Heart left ventricle (tissue), 16 donors: Measurements from ENCODE around the gene NEIL1. TPM values are rescaled to one million over a fixed set of nuclear protein-coding genes. Genes with fewer than 3 reads are reported as not detected.

Experiments used
- ATAC-seq, 4 donors: fragments of 200-7000 bp; cut with Tn5 transposase; one replicate each; pipeline ENCODE4 v1.9.1; 2020 to 2022; ENCODE audit warnings: moderate library complexity in 4 of 4, mild to moderate bottlenecking in 3 of 4, moderate number of reproducible peaks in 1 of 4
- DNase-seq, 5 donors: peaks; one replicate each; pipeline ENCODE4 v3.0.0-alpha.2; 2020
- H3K27ac ChIP-seq, 12 donors: fragments of 200-600 bp; sonication (generic) in 4 of 12; one replicate each; pipeline versions ENCODE4 v1.5.0 to v1.8.0; 2016 to 2022; ENCODE audit warnings: mild to moderate bottlenecking in 2 of 12
- H3K27me3 ChIP-seq, 9 donors: fragments of 200-600 bp; sonication (generic) in 2 of 9; one replicate each; pipeline versions ENCODE4 v1.5.1 to v1.8.0; 2016 to 2022; ENCODE audit warnings: mild to moderate bottlenecking in 3 of 9
- H3K36me3 ChIP-seq, 9 donors: fragments of 200-600 bp; sonication (generic) in 2 of 9; one replicate each; pipeline versions ENCODE4 v1.5.0 to v1.8.0; 2018 to 2022; ENCODE audit warnings: mild to moderate bottlenecking in 2 of 9
- H3K4me1 ChIP-seq, 12 donors: fragments of 200-600 bp; sonication (generic) in 4 of 12; one replicate each; pipeline versions ENCODE4 v1.5.0 to v1.8.0; 2016 to 2022; ENCODE audit warnings: mild to moderate bottlenecking in 3 of 12
- H3K4me3 ChIP-seq, 12 donors: fragments of 200-600 bp; sonication (generic) in 4 of 12; one replicate each; pipeline versions ENCODE4 v1.5.0 to v1.8.0; 2017 to 2022; ENCODE audit warnings: mild to moderate bottlenecking in 9 of 12, moderate library complexity in 4 of 12
- H3K9me3 ChIP-seq, 12 donors: fragments of 200-600 bp; sonication (generic) in 4 of 12; one replicate each; pipeline versions ENCODE4 v1.5.0 to v1.8.0; 2016 to 2022; ENCODE audit warnings: mild to moderate bottlenecking in 1 of 12
- POLR2A ChIP-seq, 2 donors: fragments of 450-650 bp; IDR thresholded peaks; one replicate each; pipeline ENCODE4 v1.6.1; 2017; ENCODE audit warnings: antibody characterized with exemption in 2 of 2, mild to moderate bottlenecking in 2 of 2, moderate library complexity in 2 of 2
- WGBS, 4 donors: extraction: QIAGEN DNeasy Blood & Tissue Kit in 2 of 4; methylation state at CpG; one replicate each; pipeline versions ENCODE4 v1.1.5 to v1.1.7; 2013 to 2018; 5-methylcytosine and 5-hydroxymethylcytosine counted together
- intact Hi-C, 10 donors: fragments of 100-400 bp; cut with DNase I; formaldehyde crosslinking; loops; one replicate each; pipeline versions ENCODE4 v1.11.1 to v1.14.2; 2022
- polyA plus RNA-seq, 2 donors: library from polyadenylated mRNA; stranded (reverse); fragments of 200-250 nt; gene quantifications; one replicate each; pipeline ENCODE4 v1.2.3, GENCODE V29; 2013
- total RNA-seq, 9 donors: library from RNA; depleted of rRNA in 2 of 9; stranded (reverse); fragments of >200 nt in 2 of 9; fragmentation: NEBNext Ultra II Directional in 3 of 9; extraction: Animal tissue kit (Norgen Biotek cat#: 25700) in 3 of 9; gene quantifications; one replicate each; pipeline versions ENCODE4 v1.1.0 to v1.2.4, GENCODE V29; 2016 to 2023
- TF ChIP-seq, protein P1 (sequence below), 12 donors: fragments of 200-600 bp; sonication (generic) in 4 of 12; IDR thresholded peaks; one replicate each; pipeline versions ENCODE4 v1.5.0 to v1.8.0; 2018 to 2022; ENCODE audit warnings: antibody characterized with exemption in 12 of 12, mild to moderate bottlenecking in 5 of 12
- donor health status: ischemic (EF 13 %, LVEDD 7.1; RV severe dilation, severe dysfunction).
- donor health status: healthy with polysubstance abuse.
- donor health status: DM: no; HTN: yes; CAD: no.
- donor health status: DM: no; HTN: no; CAD: no.
- donor health status: ischemic (EF 25% LVEDD 6.9; RV normal size, moderate dysfunction).
- donor health status: ischemic (EF 25% LVEDD 5.7; RV mildly dilated, moderate dysfunction).
- donor health status: healthy.
- donor health status: DM: yes; HTN: yes; CAD: no.
- donor health status: ischemic (EF 35%, LVEDD 5.7; RV mildly dilated, moderate dysfunction).
- donor health status: nonischemic (EF 11% LVEDD 7.7; RV severe dilation, severe dysfunction).
- donor health status: DM: yes; HTN: yes; CAD: no.
- donor health status: PGD.
- donor health status: ischemic (EF 29% LVEDD 5.4; RV normal size, mild dysfunction).
- donor health status: nonischemic (EF 23%, LVEDD 6.1; RV moderate dilation, normal function).

Gene NEIL1
- total and polyA plus RNA-seq, 11 donors: 3.8 to 15.3 (median 8.1) TPM

DNA sequence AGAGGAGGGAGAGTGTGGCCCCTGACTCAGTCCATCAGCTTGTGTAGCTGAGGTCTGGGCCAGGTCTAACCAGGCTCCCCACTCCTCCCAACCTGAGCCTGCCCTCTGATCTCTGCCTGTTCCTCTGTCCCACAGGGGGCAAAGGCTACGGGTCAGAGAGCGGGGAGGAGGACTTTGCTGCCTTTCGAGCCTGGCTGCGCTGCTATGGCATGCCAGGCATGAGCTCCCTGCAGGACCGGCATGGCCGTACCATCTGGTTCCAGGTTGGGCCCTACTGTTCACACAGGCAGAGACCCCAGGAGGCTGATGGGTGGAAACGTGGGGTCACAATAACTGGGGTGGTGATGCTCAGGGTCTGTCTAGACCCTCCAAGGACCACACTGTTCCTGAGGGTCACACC is 6.8 kb downstream of the NEIL1 start:
- Histone ChIP-seq H3K27ac (no peak overlapping the region), H3K36me3 (peaks cover 0 to 42% (median 34%) of the 10 kb centered on the region in 9 donors), H3K9me3 (no peaks in the 10 kb centered on the region), H3K4me1 (peaks cover 0 to 20% (median 6%) of the 10 kb centered on the region in 12 donors), H3K27me3 (no peaks in the 10 kb centered on the region), H3K4me3 (no peak overlapping the region)
- intact Hi-C loops: no loop called here
- ATAC-seq: no peak
- WGBS, 4 donors: 77 to 90% (median 84%) methylated on average over 6 to 7 of the region's 7 CpGs
- TF ChIP-seq, protein P1, sequence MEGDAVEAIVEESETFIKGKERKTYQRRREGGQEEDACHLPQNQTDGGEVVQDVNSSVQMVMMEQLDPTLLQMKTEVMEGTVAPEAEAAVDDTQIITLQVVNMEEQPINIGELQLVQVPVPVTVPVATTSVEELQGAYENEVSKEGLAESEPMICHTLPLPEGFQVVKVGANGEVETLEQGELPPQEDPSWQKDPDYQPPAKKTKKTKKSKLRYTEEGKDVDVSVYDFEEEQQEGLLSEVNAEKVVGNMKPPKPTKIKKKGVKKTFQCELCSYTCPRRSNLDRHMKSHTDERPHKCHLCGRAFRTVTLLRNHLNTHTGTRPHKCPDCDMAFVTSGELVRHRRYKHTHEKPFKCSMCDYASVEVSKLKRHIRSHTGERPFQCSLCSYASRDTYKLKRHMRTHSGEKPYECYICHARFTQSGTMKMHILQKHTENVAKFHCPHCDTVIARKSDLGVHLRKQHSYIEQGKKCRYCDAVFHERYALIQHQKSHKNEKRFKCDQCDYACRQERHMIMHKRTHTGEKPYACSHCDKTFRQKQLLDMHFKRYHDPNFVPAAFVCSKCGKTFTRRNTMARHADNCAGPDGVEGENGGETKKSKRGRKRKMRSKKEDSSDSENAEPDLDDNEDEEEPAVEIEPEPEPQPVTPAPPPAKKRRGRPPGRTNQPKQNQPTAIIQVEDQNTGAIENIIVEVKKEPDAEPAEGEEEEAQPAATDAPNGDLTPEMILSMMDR (IDR thresholded peaks at IDR 0.05): no peak
- no peak for TF ChIP-seq POLR2A (IDR thresholded peaks at IDR 0.05)
- DNase-seq: peak in 2 of 5 donors; percentile 18 to 58

DNA sequence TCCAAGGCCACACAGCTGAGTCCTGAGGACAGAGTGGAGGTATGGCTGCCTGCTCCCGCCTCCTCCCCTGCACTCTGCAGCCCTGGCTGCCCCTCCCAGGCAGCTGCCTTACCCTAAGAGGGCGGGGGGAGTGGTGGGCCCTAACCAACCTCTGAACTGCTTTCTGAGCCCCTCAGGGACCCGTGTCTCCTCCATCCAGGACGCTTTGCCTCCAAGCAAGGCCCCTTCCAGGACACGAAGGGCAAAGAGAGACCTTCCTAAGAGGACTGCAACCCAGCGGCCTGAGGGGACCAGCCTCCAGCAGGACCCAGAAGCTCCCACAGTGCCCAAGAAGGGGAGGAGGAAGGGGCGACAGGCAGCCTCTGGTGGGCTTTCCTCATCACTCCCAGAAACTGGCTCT is 7.6 kb downstream of the NEIL1 start:
- H3K4me1 ChIP-seq: peaks cover 0 to 12% (median 0%) of the 10 kb centered on the region in 12 donors
- TF ChIP-seq POLR2A (IDR thresholded peaks at IDR 0.05): no peak
- TF ChIP-seq, protein P1 (IDR thresholded peaks at IDR 0.05): no peak
- WGBS, 4 donors: 76 to 89% (median 84%) methylated on average over 5 to 7 of the region's 7 CpGs
- no peak overlapping the region for H3K4me3 ChIP-seq
- H3K27me3 ChIP-seq: no peaks in the 10 kb centered on the region
- intact Hi-C loops: no loop called here
- no peak overlapping the region for H3K27ac ChIP-seq
- H3K36me3 ChIP-seq: peaks cover 0 to 51% (median 42%) of the 10 kb centered on the region in 9 donors
- ATAC-seq: no peak
- no peaks in the 10 kb centered on the region for H3K9me3 ChIP-seq
- peak in 1 of 5 donors; percentile 10 for DNase-seq

DNA sequence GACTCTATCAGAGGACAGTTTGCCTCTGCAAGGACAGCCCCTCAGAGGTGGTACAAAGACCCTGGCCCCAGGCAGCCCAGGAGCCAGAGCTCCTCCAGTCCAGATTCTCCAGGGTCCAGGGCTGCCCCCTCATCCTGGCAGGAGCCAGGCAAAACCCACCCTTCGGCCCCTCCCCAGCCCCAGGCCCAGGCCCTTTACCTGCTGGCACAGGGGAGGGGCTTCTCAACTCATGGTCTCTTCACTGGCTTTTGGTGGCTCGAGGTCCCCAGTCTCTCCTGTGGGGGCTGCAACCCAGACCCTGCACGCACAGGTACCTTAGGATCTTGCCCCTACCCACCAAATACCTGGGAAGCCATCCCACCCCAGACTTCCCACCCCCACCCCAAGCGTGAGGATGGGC is 8.5 kb downstream of the NEIL1 start:
- Histone ChIP-seq H3K9me3 (no peaks in the 10 kb centered on the region), H3K36me3 (peaks cover 0 to 60% (median 51%) of the 10 kb centered on the region in 9 donors), H3K4me3 (no peak overlapping the region), H3K27me3 (no peaks in the 10 kb centered on the region), H3K27ac (no peak overlapping the region), H3K4me1 (peaks cover 0 to 3% (median 0%) of the 10 kb centered on the region in 12 donors)
- intact Hi-C loops: no loop called here
- WGBS, 4 donors: 90 to 97% (median 93%) methylated on average over 3 to 4 of the region's 4 CpGs
- TF ChIP-seq, protein P1 (IDR thresholded peaks at IDR 0.05): no peak
- no peak for TF ChIP-seq POLR2A (IDR thresholded peaks at IDR 0.05)
- ATAC-seq (no peak), DNase-seq (peak in 1 of 5 donors; percentile 26)

DNA sequence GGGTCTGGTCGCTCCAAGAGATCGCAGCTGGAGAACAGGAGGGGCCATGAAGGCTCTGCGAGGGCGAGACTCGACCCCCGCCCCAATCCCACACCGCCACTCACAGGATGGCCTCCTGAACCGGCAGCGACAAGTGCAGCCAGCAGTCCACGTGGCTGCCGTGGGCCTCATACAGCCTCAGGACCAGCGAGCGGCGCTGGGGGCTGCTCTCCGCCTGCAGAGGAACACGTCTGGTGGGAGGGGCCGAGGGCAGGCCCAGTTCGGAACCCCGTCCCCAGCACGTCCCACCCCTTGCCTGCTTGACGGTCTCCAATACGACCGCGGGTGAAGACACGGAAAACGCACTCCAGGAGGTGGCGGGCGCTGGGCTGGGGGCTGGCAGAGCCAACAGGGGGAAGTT is 9.2 kb downstream of the NEIL1 start:
- Histone ChIP-seq H3K9me3 (no peaks in the 10 kb centered on the region), H3K27me3 (no peaks in the 10 kb centered on the region), H3K27ac (no peak overlapping the region), H3K4me3 (no peak overlapping the region), H3K4me1 (no peaks in the 10 kb centered on the region), H3K36me3 (peaks cover 0 to 66% (median 58%) of the 10 kb centered on the region in 9 donors)
- 83 to 90% (median 88%) methylated on average over 22 to 28 of the region's 28 CpGs for WGBS, 4 donors
- intact Hi-C loops: no loop called here
- DNase-seq (no peak), ATAC-seq (no peak)
- no peak for TF ChIP-seq POLR2A (IDR thresholded peaks at IDR 0.05)

DNA sequence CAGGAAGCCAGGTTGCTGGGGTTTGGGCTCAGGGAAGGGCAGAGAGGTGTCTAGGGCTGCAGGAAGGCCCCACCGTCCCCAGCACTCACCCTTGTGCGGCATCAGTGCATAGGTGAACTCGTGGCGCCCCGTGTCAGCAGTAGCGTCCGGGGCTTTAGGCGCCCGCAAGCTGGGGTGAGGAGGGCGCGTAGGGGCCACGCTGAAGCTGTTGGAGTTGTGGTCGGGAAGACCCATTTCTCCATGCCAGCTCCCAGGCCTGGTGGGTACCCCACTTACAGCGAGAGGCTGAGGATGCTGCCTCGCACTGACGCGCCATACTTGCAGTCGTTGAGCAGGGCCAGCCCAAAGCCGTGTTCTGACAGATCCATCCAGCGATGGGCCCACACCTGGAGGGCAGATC is 9.7 kb downstream of the NEIL1 start:
- no peaks in the 10 kb centered on the region for H3K4me1 ChIP-seq
- H3K4me3 ChIP-seq: no peak overlapping the region
- 81 to 97% (median 96%) methylated on average over 3 to 20 of the region's 20 CpGs for WGBS, 4 donors
- H3K36me3 ChIP-seq: peaks cover 0 to 71% (median 63%) of the 10 kb centered on the region in 9 donors
- no peak overlapping the region for H3K27ac ChIP-seq
- ATAC-seq (no peak), DNase-seq (no peak)
- intact Hi-C loops: no loop called here
- no peaks in the 10 kb centered on the region for H3K27me3 ChIP-seq
- H3K9me3 ChIP-seq: no peaks in the 10 kb centered on the region
- TF ChIP-seq, protein P1 (IDR thresholded peaks at IDR 0.05): no peak
- no peak for TF ChIP-seq POLR2A (IDR thresholded peaks at IDR 0.05)
